ENCODE data around the gene FARP1.
A peak's percentile ranks its signal among the peaks of the same experiment; 100 is the strongest.

FARP1 gene

DNA sequence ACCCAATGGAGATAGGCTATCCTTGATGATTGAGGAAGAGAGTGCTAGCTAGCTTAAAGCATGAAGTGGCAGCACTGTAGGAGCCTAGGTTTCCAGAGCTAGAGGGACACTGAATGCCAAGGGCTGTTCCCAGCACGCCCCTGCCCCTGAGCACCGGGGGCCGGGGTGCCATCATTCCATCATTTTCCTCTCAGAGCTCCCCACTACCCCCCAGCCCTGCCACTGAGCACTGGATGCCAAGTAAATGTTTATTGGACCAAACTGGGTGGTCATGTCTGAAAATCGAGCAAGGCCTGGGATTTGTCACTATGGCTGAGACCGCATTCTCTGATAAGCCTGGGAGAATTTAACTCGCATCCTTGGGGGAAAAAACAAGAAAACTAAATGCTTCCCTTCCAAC lies 291.2 kb downstream of the FARP1 start:
- DNase-seq (ENCODE audit: low spot score) (no peak), ATAC-seq (ENCODE audit: low read depth) (no peak)
- Histone ChIP-seq H3K36me3 (ENCODE audit: low read depth) (0 out of 2 replicates have a peak, but pooled peaks cover 3% of the 10 kb centered on the region), H3K27ac (ENCODE audit: poor library complexity, severe bottlenecking) (no peak overlapping the region), H3K9me3 (ENCODE audit: severe bottlenecking) (no peaks in the 10 kb centered on the region), H3K4me1 (ENCODE audit: insufficient read depth, poor library complexity, severe bottlenecking) (no peaks in the 10 kb centered on the region), H3K27me3 (ENCODE audit: insufficient read depth, poor library complexity, severe bottlenecking) (no peaks in the 10 kb centered on the region), H3K4me3 (ENCODE audit: severe bottlenecking) (no peak overlapping the region)
- TF ChIP-seq, protein P1, sequence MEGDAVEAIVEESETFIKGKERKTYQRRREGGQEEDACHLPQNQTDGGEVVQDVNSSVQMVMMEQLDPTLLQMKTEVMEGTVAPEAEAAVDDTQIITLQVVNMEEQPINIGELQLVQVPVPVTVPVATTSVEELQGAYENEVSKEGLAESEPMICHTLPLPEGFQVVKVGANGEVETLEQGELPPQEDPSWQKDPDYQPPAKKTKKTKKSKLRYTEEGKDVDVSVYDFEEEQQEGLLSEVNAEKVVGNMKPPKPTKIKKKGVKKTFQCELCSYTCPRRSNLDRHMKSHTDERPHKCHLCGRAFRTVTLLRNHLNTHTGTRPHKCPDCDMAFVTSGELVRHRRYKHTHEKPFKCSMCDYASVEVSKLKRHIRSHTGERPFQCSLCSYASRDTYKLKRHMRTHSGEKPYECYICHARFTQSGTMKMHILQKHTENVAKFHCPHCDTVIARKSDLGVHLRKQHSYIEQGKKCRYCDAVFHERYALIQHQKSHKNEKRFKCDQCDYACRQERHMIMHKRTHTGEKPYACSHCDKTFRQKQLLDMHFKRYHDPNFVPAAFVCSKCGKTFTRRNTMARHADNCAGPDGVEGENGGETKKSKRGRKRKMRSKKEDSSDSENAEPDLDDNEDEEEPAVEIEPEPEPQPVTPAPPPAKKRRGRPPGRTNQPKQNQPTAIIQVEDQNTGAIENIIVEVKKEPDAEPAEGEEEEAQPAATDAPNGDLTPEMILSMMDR (IDR thresholded peaks at IDR 0.05; ENCODE audit: poor library complexity, severe bottlenecking) = no peak

DNA sequence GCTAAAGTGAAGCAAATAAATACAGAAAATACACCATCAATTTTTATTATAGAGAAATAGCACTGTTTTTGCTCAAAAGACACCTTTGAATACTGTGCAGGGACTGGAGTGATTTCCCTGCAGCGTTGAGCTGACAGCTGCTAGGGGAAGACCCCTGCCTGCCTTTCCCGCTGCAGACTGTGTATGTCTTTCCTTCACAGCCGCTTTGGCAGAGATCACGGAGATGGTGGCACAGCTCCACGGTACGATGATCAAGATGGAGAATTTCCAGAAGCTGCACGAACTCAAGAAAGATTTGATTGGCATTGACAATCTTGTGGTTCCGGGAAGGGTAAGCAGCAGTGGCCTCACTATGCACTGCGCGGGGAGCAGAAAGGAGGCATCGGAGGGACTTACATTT lies 292.5 kb downstream of the FARP1 start:
- TF ChIP-seq, protein P1 (IDR thresholded peaks at IDR 0.05; ENCODE audit: poor library complexity, severe bottlenecking) = no peak
- Histone ChIP-seq H3K27ac (ENCODE audit: poor library complexity, severe bottlenecking) (no peak overlapping the region), H3K27me3 (ENCODE audit: insufficient read depth, poor library complexity, severe bottlenecking) (no peaks in the 10 kb centered on the region), H3K4me1 (ENCODE audit: insufficient read depth, poor library complexity, severe bottlenecking) (no peaks in the 10 kb centered on the region), H3K9me3 (ENCODE audit: severe bottlenecking) (no peaks in the 10 kb centered on the region), H3K4me3 (ENCODE audit: severe bottlenecking) (no peak overlapping the region), H3K36me3 (ENCODE audit: low read depth) (0 out of 2 replicates have a peak, but pooled peaks cover 3% of the 10 kb centered on the region)
- DNase-seq (ENCODE audit: low spot score) (peak; percentile 9), ATAC-seq (ENCODE audit: low read depth) (no peak)

DNA sequence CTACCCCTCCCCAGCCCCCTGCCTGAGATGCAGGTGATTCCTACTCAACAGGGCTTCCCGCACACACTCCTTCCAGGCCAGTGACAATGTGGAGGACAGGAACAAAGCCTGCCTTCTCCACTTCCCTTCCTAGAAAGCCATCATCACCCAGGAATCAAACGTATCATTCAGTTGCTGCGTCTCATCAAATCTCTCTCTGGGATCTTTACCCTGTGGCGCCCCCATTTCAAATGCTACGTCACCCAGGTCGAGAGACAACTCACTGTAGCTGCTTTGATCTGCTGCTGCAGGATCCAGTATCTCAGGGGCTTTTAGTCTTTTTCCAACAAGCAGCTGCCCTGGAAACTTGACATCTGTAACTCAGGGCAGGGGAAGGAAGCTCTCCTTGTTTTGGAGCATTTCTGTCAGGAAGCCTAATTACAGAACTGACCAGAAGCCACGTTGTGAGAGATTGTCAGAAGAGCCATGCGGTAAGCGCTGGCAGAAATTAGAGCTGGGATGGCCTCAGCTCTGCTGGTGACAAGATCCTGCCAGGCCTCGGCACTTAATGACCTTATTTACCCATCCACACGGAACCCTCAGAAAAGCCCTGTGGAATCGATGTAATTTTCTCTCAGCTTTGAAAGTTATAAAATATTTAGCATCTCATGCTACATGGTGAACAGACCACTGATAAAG lies 293.5 kb downstream of the FARP1 start:
- Histone ChIP-seq H3K27ac (ENCODE audit: poor library complexity, severe bottlenecking) (no peak overlapping the region), H3K9me3 (ENCODE audit: severe bottlenecking) (no peaks in the 10 kb centered on the region), H3K36me3 (ENCODE audit: low read depth) (0 out of 2 replicates have a peak, but pooled peaks cover 3% of the 10 kb centered on the region), H3K27me3 (ENCODE audit: insufficient read depth, poor library complexity, severe bottlenecking) (no peaks in the 10 kb centered on the region), H3K4me1 (ENCODE audit: insufficient read depth, poor library complexity, severe bottlenecking) (no peaks in the 10 kb centered on the region), H3K4me3 (ENCODE audit: severe bottlenecking) (no peak overlapping the region)
- ATAC-seq (ENCODE audit: low read depth) (no peak), DNase-seq (ENCODE audit: low spot score) (no peak)
- TF ChIP-seq, protein P1 (IDR thresholded peaks at IDR 0.05; ENCODE audit: poor library complexity, severe bottlenecking) = no peak

DNA sequence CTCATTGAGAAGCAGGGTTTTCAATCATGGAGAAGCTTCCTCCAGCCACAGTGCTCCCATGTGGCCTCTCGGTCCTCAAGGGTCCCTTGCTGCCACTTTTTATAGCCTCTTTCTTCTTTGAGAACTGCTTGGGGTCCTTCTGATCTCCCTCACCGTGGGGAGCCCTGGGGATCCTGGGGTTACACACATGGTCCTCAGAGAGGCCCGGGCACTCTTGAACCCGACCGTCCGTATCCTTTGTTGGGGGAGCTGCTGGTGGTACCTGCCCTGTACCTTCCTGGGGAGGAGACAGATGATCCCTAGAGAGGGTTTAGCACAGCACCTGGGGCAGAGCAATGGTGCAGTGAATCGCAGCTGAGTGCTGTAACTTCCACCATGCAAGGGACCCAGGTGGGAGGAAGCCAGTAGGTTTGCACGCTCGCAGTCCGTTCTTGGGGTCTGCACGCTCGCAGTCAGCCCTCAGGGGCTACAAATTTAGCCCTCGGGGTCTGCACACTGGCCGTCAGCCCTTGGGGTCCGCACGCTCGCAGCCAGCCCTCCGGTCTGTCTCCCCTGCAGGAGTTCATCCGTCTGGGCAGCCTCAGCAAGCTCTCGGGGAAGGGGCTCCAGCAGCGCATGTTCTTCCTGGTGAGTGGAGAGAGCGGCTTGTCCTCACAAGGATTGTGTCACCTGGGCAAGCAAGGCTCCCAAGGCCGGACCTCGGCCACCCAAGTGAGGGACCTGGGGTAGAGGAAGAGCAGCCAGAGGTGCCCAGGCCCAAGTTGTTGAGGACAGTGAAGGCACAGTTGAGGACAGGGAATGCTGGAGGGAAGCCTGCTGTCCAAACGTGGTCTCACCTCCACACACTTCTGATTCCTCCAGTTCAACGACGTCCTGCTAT lies 295.6 kb downstream of the FARP1 start:
- Histone ChIP-seq H3K27ac (ENCODE audit: poor library complexity, severe bottlenecking) (no peak overlapping the region), H3K36me3 (ENCODE audit: low read depth) (no peaks in the 10 kb centered on the region), H3K27me3 (ENCODE audit: insufficient read depth, poor library complexity, severe bottlenecking) (no peaks in the 10 kb centered on the region), H3K4me3 (ENCODE audit: severe bottlenecking) (no peak overlapping the region), H3K4me1 (ENCODE audit: insufficient read depth, poor library complexity, severe bottlenecking) (peaks cover 5% of the 10 kb centered on the region), H3K9me3 (ENCODE audit: severe bottlenecking) (no peaks in the 10 kb centered on the region)
- no peak for ATAC-seq (ENCODE audit: low read depth)
- TF ChIP-seq, protein P1 (IDR thresholded peaks at IDR 0.05; ENCODE audit: poor library complexity, severe bottlenecking) = no peak
- peak; percentile 40 for DNase-seq (ENCODE audit: low spot score)

Data from RWPE2 (cell line).